Measurements from ENCODE around the gene HNRNPF.
"Not testable (repeated sequence)": the region's sequence is repeated elsewhere in the genome, so short reads cannot be mapped to it uniquely, and the experiment has no call there.

Gene HNRNPF

GRCh38 chr10:43344051-43344450, 64.9 kb downstream of the HNRNPF start:
- no peak for DNase-seq

GRCh38 chr10:43343126-43343525, 65.9 kb downstream of the HNRNPF start:
- DNase-seq, result no peak

GRCh38 chr10:43342279-43343125, 66.5 kb downstream of the HNRNPF start:
- no peak for DNase-seq

- no peak for DNase-seq
Measured at GRCh38 chr10:43341450-43341849, 67.5 kb downstream of the HNRNPF start.

- DNase-seq, result no peak
Measured at GRCh38 chr10:43340619-43341018, 68.4 kb downstream of the HNRNPF start.

GRCh38 chr10:43340101-43340500, 68.9 kb downstream of the HNRNPF start:
- no peak for DNase-seq

GRCh38 chr10:43339136-43339535, 69.8 kb downstream of the HNRNPF start:
- no peak for DNase-seq

GRCh38 chr10:43338117-43338516, 70.9 kb downstream of the HNRNPF start:
- no peak for DNase-seq

GRCh38 chr10:43337536-43337935, 71.5 kb downstream of the HNRNPF start:
- DNase-seq, result not testable (repeated sequence)

GRCh38 chr10:43336641-43337318, 72.2 kb downstream of the HNRNPF start:
- DNase-seq, result no peak

- no peak for DNase-seq
Measured at GRCh38 chr10:43336061-43336460, 72.9 kb downstream of the HNRNPF start.
